Measurements from ENCODE around the gene ATOH8.

ATOH8 gene

DNA sequence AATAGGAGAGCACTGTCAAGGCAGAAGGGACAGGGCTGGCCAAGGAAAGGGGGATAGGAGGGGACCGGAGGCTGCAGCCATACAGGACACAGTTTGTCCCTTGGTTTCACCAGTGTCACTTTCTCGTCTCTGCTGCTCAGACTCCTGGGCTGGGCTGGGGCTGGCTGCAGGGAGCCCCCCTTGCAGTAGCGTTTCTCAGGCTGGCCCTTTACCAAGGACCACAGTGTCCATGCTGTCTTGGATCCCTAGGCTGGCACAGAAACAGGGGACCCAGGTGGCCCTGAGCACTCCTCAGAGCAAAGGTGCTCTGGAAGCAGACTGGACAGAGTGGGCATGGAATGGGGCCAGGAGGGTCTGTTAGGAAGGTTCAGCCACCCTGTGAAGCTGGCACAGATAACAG is 34.8 kb downstream of the ATOH8 start:
- DNase-seq: no peak

DNA sequence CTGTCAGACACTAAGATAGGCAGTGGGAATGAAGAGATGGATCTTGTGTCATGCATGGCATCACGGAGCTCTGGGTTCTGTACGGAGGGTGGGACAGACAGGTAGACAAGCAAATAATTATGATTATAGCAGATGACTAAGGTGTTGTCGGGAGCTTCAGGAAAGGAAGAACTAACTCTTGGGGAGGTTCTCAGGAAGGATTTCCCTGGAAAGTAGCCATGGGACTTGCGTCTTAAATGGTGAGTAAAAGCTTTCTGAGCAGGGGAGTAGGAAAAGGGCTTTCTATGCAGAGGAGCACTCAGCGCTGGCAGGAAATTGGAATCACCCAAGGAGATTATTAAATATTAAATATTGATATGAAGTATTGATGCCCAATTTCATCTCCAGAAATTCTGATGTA is 35.5 kb downstream of the ATOH8 start:
- no peak for DNase-seq

DNA sequence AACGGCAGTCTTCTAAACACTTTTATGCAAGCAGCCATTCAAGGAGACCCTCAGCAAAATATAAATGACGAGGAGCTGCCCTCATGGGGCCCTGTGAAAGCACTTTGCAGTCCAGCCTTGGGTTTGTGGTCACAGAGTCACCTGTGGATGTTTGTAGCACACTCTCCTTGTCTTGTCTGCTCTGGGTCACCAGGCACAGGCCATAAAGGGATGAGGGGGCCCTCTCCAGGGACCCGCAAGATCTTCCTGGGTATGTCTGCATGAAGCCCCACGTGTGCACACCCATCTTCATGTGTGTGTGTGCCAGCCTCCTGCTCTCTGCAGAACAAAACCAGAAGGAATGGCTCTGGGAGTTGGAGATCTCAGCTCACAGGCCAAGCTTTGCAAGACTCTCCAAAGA is 36.2 kb downstream of the ATOH8 start:
- DNase-seq: no peak

DNA sequence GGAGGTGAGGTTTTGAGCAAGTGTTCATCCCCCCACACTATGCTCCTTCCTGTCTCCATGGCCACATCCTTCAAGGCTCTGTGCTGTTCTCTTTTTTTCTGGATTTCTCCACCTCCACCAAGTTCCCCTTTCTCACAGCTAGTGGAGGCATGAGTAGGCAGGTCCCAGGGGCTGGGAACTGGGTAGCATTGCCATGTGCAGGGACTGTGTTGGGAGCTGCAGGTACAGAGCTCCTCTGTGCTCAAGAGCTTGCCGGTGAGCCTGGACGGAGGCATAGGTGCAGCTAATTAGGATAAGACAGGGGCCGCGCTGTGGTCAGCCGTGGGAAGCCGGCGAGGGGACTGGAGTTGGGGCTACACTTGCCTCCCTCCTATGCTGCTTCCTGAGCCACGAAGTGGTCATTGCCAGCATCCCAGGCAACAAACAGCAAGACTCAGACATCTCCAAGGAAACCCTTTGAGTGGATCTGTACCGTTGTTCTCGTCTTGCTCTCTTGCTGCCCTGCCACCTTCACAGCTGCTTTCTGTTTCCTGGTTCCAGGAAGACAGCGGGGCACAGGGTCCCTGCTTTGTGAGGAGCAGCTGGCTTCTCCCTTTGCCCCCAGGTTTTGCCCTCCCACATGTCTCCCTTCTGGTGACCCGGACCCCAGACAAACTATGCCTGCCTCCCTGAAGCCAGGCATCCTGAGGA is 36.9 kb downstream of the ATOH8 start:
- DNase-seq: no peak

DNA sequence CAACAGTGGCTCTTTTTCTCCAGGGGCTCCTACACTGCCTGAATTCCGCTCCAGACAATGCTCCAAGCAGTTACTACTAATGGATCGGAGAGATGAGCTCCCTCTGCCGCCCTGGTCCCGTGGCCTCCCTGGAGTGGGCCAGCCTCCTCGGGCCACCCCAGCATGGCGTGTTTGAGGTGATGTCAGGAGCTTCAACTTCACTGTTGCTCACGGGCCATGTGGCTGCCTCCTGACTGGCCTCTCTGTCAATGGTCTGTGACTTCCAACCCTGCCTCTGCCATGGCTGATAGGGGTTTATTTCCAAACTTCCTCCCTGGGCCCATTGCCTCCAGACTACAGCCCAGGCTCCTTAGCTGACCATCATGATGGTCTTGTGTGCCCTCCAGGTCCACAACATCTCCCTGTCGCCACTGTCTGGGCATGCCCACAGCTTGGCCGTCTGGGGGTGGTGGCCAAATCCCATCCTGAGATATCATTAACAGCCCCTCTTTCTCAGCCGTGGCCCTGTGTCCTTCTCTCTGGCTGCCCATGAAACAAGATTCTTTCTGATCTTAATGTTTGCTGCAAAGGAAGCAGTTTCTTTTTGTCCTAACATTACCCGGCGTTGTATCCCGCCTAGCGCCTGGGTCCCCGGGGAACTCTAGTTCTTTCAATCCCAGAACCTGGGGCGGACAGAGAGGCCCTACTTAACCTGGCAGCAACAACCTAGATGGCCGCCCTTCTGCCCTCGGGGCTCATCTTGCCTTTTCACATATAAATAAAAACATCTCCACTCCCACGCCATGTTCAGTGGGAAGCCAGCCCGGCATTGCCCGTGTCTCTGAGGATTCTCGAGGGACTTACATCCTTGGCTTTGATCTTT is 38.1 kb downstream of the ATOH8 start:
- DNase-seq: no peak

DNA sequence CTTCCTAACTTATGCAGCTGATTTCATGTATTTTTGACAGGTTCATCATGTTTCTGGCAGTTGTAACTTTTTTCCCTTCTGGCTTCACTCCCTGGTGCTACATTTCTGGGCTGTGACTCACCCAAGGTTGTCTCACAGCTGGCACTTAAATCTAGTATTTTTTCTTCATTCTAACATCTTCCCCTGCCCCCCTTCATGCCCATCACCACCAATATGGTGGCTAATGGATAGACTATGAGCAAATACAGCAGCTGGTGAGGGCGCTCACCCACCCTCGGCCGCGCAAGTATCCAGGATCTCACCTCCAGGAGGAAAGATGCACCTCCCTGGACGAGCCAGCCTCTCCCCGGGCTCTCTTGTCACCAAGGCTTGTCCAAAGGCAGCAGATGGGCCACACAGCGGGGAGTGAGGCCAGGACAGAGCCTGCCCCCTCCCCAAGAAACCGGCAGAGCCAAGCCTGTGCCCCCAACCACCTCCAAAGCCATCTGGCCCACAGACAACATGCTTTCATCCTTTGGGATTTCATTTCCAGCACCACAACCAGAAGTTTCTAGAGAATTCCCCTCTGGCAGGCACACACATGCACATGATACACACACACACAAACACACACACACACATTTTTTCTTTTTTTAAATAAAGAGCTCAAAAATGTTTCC is 39.1 kb downstream of the ATOH8 start:
- DNase-seq: no peak

DNA sequence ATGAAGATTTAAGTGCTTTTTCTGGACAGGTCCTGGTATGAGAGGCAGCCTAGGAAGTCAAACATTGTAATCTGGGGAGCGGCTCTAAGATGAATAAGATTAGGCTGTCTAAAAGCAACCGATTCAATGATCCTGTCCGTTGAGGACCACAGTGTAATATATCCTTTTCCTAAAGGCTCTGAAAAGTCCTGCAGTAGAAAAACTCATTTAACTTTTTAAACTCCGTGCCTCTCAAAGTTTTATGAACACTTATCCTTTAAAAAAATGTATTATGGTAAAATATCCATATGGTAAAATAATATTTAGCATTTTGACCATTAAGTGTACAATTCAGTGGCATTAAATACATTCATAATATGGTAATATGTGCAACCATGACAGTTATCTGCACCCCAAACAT is 39.8 kb downstream of the ATOH8 start:
- DNase-seq: no peak

DNA sequence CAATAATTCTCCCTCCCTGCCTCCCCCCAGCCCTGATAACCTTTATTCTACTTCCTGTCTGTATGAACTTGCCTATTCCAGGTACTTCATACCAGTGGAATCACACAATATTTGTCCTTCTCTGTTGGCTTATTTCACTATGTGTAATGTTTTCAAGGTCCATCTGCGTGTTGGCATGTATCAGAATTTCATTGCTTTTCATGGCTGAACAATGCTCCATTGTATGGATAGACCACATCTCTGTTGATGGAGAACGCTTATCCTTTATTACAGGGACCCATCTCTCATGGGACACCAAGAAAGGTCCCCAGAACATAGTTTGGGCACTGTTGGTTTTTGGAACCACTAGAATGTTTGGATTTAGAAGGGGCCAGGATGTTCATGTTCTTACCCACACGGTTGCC is 40.2 kb downstream of the ATOH8 start:
- DNase-seq: no peak

DNA sequence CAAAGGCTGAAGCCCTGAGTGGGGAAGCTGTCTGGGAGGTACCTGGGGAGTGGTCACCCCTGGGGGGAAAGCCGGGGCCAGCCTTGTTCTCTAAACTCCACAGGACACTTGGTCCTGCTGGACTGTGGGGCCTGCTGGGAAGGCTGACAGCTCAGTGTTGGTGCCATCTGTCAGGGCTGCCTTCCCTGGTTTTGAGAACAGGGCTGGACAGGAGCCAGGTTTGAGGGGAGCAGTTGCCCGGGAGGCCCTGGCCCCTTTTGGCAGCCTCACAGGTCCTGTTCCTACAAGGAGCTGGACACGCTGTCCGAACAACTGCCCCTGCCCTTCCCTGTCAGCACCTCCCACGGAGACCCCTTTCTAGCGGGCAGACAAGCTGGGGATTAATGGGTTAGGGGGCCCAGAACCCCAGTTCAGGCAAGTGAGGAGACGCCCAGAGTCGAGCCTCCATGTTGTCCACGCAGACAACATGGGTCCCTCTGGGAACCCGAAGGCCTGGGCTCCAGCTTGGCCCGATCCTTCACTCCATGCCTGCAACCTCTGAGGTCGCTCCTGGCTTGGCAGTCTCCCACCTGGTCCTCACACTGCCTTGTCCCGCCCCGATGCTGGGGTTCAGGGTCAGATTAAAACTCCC is 40.8 kb downstream of the ATOH8 start:
- DNase-seq: no peak

DNA sequence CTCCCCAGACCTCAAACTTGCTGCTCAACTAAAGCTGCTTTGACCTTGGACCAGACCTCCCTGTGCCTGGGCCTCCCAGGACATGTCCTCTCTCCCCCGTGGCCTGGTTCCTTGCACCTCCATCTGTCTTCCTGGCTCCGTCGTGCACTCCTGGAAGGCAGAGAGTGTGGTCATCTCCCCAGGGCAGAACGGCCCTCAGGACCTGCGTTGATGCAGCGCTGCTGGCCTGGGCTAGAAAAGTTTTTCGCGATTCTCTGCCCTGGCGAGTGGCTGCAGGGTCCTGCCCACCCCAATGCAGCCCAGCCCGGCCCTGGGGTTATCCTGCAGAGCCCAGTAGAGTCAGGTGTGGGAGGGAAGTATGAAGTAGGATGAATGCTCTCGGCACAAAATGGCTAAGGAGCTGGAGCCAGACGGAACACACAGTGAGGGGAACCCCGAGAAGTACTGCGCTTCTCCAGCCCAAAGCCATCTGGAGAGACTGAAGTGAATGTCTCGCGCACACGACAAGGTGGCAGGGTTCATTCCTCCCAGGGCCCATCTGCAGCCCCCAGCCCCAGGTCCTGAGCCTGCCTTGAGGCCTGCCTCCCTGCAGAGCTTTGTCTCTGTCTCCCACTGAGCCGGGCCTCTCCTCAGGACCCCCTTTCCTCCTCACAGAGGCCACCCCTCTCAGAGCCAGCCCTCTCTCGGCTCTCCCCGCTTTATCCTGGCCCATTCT is 41.7 kb downstream of the ATOH8 start:
- no peak for DNase-seq

DNA sequence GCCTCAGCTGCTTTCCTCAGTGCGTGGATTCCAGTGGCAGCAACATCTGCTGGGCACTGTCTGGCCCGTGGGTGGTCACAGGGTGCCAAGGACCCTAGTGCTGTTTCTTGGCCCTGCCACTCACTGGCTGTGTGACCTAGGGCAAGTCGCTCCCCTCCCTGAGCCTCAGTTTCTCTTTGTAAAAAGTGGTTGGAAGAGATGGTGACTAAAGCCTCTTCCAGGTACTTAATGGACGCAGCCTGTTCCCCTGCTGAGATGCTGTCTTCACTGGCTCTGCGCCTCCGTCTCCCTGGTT is 42.2 kb downstream of the ATOH8 start:
- no peak for DNase-seq

DNA sequence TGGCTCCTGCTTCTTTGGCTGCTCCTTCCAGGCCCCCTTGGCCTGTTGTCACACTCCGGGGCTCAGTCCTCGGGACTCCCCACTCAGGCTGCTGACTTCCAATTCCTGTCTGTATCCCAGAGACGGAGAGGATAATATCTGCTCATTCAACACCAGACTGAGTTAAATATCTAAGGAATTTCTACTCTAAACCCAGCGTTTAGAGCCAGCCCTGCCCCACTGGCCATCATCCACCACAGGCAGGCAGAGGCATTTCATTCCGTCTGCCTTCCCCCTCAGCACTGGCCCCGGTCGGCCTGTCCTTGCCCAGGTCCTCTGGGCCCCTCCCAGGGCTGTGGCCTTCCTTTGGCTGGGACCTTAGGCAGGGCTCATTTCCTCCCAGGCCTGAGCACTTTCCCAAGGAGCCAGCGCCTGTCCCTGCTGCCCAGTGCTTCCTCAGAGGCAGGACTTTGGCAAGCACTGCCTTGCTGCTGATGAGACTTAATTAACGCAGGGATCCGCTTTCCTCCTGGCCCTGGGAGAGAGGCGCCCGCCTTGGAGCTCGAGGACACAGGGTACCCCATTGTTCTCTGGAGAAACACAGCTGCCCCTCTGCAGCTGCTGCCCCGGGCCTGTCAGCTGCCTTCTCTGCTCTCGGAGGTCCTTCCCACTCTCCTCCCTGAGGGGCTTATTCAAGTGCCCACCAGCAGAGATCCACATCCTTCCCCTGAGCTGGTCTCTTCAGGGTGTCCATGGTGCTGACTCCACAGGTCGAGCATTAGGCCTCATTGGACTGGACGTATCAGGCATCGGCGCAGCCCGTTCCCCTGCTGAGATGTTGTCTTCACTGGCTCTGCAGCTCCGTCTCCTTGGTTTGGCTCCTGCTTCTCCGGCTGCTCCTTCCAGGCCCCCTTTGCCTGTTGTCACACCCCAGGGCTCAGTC is 42.8 kb downstream of the ATOH8 start:
- DNase-seq: no peak

DNA sequence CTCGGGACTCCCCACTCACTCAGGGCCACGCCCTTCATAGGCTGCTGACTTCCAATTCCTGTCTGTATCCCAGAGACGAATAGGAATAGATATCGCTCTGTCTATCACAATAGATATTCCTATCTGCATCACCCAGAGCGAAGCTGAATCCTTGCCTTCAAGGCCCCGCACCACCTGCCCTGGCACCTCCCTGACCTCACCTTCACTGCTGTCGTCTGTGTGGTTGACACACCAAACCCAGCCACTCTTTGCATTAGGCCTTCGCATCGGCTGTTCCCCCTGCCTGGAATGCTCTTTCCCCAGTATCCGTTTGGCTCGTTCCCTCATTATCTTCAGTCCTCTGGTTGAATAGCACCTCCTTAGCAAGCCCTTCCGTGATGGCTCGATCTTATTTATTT is 43.5 kb downstream of the ATOH8 start:
- no peak for DNase-seq

DNA sequence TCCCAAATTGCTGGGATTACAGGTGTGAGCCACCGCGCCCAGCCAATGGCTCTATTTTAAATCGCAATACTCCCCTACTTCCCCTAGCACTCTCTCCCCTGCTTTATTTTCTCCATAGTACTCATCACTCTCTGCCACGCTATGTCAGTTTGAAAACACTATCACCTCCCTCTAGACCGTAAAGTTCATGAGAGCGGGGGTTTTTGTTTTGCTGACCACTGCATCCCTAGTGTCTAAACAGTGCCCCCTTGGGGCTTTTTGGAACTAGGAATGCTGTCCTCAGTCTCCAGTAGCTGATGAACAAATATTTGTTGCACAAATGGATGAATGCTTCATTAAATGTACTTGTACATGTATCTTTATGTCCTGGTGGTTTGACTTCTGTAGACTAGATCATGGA is 44.1 kb downstream of the ATOH8 start:
- DNase-seq: no peak

DNA sequence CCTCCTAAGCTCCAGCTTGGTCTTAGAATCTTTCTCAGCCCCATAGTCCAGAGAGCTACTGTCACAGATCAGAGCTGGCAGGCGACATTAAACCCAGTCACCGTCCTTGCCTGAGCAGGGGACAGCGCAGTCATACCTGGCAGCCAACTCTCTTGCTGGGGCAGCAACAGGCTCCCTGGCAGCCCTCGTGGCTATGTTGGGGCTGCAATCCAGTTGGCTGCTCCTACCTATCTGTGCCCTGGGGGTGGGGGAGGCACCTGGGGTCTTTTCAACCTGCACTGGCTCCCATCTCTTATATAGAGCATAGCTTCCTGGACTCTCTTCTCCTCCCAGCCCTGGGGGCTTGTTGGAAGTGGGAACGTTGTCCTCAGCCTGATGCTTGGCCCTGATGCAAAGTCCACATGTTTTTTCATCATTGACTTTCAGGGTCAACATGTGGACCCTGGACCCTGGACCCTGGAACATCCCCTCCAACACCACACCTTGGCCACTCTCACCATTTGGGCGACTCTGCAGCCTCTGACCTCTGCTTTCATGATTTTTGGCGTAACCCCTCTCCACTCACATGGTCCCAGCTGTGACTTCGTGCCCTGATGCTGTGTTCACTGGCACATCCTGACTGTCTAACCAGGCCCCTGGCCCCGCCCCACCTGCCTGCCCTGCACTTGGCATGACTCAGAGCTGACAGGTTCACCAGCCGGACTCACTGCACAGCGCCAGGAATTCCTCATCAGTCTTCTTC is 45.6 kb downstream of the ATOH8 start:
- DNase-seq: no peak

DNA sequence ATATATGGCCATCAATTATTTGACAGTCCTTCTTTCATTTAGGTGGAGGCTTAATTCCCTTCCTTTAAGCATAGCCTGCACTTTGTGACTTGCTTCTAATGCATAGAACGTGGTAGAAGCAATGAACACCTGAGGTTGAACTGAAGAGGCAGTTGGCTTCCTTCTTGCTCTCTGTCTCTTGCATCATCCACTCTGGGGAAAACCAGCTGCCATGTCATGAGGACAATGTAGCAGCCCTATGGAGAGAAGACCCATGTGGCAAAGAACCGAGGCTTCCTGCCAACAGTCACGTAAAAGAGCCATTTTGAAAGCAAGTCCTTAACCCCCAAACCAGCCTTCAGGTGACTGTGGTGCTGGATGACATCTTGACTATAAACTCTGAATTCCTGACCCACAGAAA is 46.8 kb downstream of the ATOH8 start:
- no peak for DNase-seq

DNA sequence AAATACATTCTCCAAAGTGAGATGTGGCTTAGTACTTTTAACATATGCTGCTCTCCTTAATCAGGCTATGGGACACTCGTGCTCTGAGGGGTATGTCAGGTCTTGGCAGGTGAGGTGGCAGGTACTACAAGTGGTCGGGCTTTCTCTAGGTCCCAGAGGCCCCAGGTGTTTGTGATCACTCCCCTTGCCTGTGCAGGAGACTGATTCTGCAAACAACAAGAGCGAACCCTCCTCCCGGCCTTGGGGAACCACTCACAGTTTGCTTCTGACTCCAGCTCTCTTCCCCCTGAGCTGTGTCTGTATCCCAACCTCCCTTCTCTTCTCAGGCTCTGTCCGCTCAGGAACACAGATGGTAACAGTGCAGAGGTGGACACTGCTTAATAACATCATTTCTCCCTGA is 48.1 kb downstream of the ATOH8 start:
- no peak for DNase-seq

DNA sequence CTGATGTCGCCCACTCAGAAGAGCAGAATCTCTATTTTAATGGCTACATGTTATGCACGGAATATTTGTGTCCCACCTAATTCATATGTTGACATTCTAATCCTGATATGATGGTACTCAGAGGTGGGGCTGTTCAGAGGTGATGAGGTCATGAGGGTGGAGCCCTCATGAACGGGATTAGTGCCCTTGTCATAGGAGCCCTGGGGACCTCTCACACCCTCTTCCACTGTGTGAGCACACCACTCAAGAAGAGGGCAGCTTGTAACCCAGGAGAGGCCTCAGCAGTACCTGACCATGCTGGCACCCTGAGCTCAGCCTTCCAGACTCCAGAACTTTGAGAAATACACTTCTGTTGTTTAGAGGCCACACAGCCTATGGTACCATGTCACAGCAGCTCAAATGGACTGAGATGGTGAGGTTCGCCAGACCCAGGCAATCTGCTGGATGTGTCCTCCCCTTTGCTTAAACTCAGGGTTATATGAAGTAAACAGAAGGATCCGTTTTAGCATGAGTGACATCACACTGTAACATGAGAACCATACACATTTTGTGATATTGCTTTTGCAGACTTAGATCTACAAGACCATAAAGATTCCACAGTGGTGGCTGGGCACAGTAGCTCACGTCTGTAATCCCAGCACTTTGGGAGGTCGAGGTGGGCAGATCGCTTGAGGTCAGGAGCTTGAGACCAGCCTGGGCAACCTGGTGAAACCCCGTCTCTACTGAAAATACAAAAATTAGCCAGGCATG is 48.7 kb downstream of the ATOH8 start:
- DNase-seq: no peak

DNA sequence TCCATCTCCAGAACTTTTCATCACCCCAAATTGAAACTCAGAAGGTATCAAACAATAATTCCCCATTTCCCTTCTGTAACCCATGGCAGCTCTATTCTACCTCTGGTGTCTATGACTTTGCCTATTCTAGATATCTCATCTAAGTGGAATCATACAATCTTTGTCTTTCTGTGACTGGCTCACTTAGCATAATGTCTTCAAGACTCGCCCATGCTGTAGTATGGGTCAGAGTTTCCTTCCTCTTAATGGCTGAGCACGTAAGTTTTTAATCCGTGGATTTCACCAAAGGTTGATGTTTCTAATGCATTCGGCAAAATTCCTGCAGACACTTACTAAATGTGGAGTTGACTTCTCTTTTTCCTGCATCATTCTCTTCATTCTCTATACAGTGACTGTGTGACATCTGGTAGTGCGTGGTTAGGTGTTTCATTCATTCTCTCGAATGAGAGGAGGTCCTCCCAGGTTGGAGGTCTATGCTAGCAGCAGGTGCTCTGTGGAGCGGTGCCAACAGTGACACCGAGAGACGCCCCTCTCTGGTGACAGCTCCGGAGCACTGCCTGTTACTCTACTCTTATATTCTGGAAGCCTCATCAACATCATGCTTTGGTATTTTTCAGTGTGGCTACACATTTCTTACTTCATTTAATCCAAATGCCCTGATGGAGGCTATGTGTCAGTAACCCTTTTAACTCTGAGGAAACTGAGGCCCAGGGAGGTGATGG is 50.1 kb downstream of the ATOH8 start:
- no peak for DNase-seq

DNA sequence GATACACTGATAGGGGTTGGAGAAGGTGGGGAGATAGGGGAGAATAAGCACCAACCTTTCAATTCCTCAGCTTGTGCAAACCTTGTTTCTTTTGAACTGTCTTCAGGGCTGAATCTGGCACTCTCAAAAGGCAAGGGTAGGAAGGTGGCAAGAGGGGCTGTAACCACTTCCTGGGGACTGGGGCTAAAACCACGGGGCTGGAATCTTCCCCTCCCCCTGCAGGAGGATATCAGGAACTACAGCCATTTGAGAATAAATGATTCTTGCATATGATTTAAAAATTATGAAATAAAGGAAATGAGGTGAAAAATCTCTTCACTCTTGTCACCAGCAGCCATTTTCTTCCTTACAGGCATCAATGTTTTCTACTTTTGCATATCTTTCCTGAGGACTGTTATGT is 50.8 kb downstream of the ATOH8 start:
- DNase-seq: no peak

Measured in NCI-H510A (cell line).